ENCODE data around the gene ZBED2. TPM values are rescaled to one million over a fixed set of nuclear protein-coding genes. Genes with fewer than 3 reads are reported as not detected.

ZBED2 gene
- total and polyA plus RNA-seq, 12 donors, result 0.11 TPM; not detected in 11

GRCh38 chr3:111617912-111618601, 22.9 kb upstream of the ZBED2 start:
- H3K27me3 ChIP-seq, result no peaks in the 10 kb centered on the region
- TF ChIP-seq POLR2A (IDR thresholded peaks at IDR 0.05), result no peak
- no peak for TF ChIP-seq CTCF (IDR thresholded peaks at IDR 0.05)
- no peak overlapping the region for H3K4me3 ChIP-seq
- H3K9me3 ChIP-seq (replicated peaks in 1 of 3), result no peaks in the 10 kb centered on the region
- intact Hi-C loops (cut with DNase I), result no loop called here
- DNase-seq, result no peak
- 82 to 90% (median 88%) methylated on average over 5 of the region's 5 CpGs for WGBS, 4 donors
- no peaks in the 10 kb centered on the region for H3K4me1 ChIP-seq (replicated peaks in 1 of 2)
- H3K27ac ChIP-seq, result no peak overlapping the region
- no peaks in the 10 kb centered on the region for H3K36me3 ChIP-seq (replicated peaks in 1 of 2)

- TF ChIP-seq POLR2A (IDR thresholded peaks at IDR 0.05) (no peak), CTCF (IDR thresholded peaks at IDR 0.05) (no peak)
- no peaks in the 10 kb centered on the region for H3K36me3 ChIP-seq (replicated peaks in 1 of 2)
- no peaks in the 10 kb centered on the region for H3K4me1 ChIP-seq (replicated peaks in 1 of 2)
- no peak overlapping the region for H3K4me3 ChIP-seq
- intact Hi-C loops (cut with DNase I), result no loop called here
- no peak for DNase-seq
- H3K27me3 ChIP-seq, result no peaks in the 10 kb centered on the region
- H3K27ac ChIP-seq, result no peak overlapping the region
- no peaks in the 10 kb centered on the region for H3K9me3 ChIP-seq (replicated peaks in 1 of 3)
- WGBS, 4 donors, result 79 to 93% (median 86%) methylated on average over 2 to 3 of the region's 3 CpGs
Observed at GRCh38 chr3:111617406-111617805, 22.3 kb upstream of the ZBED2 start.

- no peak for TF ChIP-seq CTCF (IDR thresholded peaks at IDR 0.05)
- TF ChIP-seq POLR2A (IDR thresholded peaks at IDR 0.05), result no peak
- Histone ChIP-seq H3K27ac (no peak overlapping the region), H3K27me3 (no peaks in the 10 kb centered on the region), H3K36me3 (replicated peaks in 1 of 2) (no peaks in the 10 kb centered on the region), H3K4me3 (no peak overlapping the region), H3K4me1 (replicated peaks in 1 of 2) (no peaks in the 10 kb centered on the region), H3K9me3 (replicated peaks in 1 of 3) (no peaks in the 10 kb centered on the region)
- intact Hi-C loops (cut with DNase I), result no loop called here
- 76 to 89% (median 85%) methylated on average over 4 to 6 of the region's 6 CpGs for WGBS, 4 donors
- DNase-seq, result no peak
Observed at GRCh38 chr3:111616417-111617105, 21.4 kb upstream of the ZBED2 start.

- Histone ChIP-seq H3K4me3 (no peak overlapping the region), H3K4me1 (replicated peaks in 1 of 2) (no peaks in the 10 kb centered on the region), H3K27ac (no peak overlapping the region), H3K9me3 (replicated peaks in 1 of 3) (no peaks in the 10 kb centered on the region), H3K27me3 (no peaks in the 10 kb centered on the region), H3K36me3 (replicated peaks in 1 of 2) (no peaks in the 10 kb centered on the region)
- no peak for DNase-seq
- intact Hi-C loops (cut with DNase I), result no loop called here
- TF ChIP-seq POLR2A (IDR thresholded peaks at IDR 0.05) (no peak), CTCF (IDR thresholded peaks at IDR 0.05) (no peak)
- WGBS, 4 donors, result 50 to 59% (median 54%) methylated on average over 3 of the region's 3 CpGs
Observed at GRCh38 chr3:111615880-111616279, 20.7 kb upstream of the ZBED2 start.
